A549 (cell line): ENCODE data around the gene SKAP1. TPM values are rescaled to one million over a fixed set of nuclear protein-coding genes. Genes with fewer than 3 reads are reported as not detected.

Experiments used
- ATAC-seq, 2 experiments: fragments of 200-7000 bp in 1 of 2; fragments of >200 bp in 1 of 2; cut with Nextera tagmentation in 1 of 2; cut with Tn5 transposase in 1 of 2; 3 replicates each; pipeline versions ENCODE4 v1.8.0 to v1.9.1; 2018 to 2020; ENCODE audit warnings: mild to moderate bottlenecking in 1 of 2, moderate library complexity in 1 of 2
- CTCF ChIA-PET: fragments of 300-600 bp; sonication (Branson Sonifier 250); formaldehyde crosslinking; extraction: SDS; loops from one replicate; lab custom pipeline; 2021; ENCODE audit warnings: antibody characterized with exemption, inconsistent platforms; lab: Yijun Ruan, JAX
- POLR2A ChIA-PET: fragments of 350-600 bp; formaldehyde crosslinking; extraction: SDS; loops from one replicate; lab custom pipeline; 2021; ENCODE audit warnings: antibody characterized with exemption, inconsistent platforms; lab: Yijun Ruan, JAX
- DNase-seq, 2 experiments: peaks; one replicate each; pipeline versions ENCODE4 v3.0.0 to v3.0.0-alpha.2; 2011 to 2016; ENCODE audit warnings: low read depth in 1 of 2, low spot score in 1 of 2
- FAIRE-seq: peaks from 2 replicates; lab custom pipeline; 2011; peaks lifted over from hg19 to GRCh38; lab: Jason Lieb, UNC
- H3K27ac ChIP-seq, 2 experiments: fragments of >200 bp; sonication (Bioruptor Twin); formaldehyde crosslinking; 3 replicates each; pipeline ENCODE4 v1.5.1; 2016 to 2017
- H3K4me1 ChIP-seq: fragments of >200 bp; sonication (Bioruptor Twin); formaldehyde crosslinking; 3 replicates; pipeline ENCODE4 v1.6.1; 2016
- H3K4me2 ChIP-seq: fragments of >200 bp; sonication (Bioruptor Twin); formaldehyde crosslinking; 3 replicates; pipeline ENCODE4 v1.6.1; 2016
- H3K4me3 ChIP-seq: fragments of >200 bp; sonication (Bioruptor Twin); formaldehyde crosslinking; 3 replicates; pipeline ENCODE4 v1.5.1; 2016
- H3K9me3 ChIP-seq: fragments of >200 bp; sonication (Bioruptor Twin); formaldehyde crosslinking; 3 replicates; pipeline ENCODE4 v1.6.1; 2016
- CHD2 ChIP-seq: fragments of 150-350 bp; IDR thresholded peaks from 2 replicates; pipeline ENCODE4 v1.6.1; 2014; ENCODE audit warnings: low read length; ENCODE audit not compliant: partially characterized antibody
- CHD4 ChIP-seq: fragments of 200-600 bp; sonication (generic); IDR thresholded peaks from 2 replicates; pipeline ENCODE4 v1.6.1; 2016; ENCODE audit warnings: antibody characterized with exemption, mild to moderate bottlenecking, borderline replicate concordance
- EHMT2 ChIP-seq: fragments of 200-600 bp; sonication (generic); IDR thresholded peaks from 2 replicates; pipeline ENCODE4 v1.6.1; 2016; ENCODE audit warnings: antibody characterized with exemption, low read depth, mild to moderate bottlenecking, moderate library complexity
- FOSB ChIP-seq: fragments of 250-450 bp; sonication (Bioruptor Pico); IDR thresholded peaks from 2 replicates; pipeline ENCODE4 v1.5.0; 2020; ENCODE audit warnings: mild to moderate bottlenecking, moderate library complexity
- GATA3 ChIP-seq: IDR thresholded peaks from 2 replicates; pipeline ENCODE4 v1.6.1; 2012; ENCODE audit warnings: borderline replicate concordance
- HMGXB4 ChIP-seq: fragments of 250-450 bp; sonication (Bioruptor Pico); IDR thresholded peaks from 2 replicates; pipeline ENCODE4 v1.5.0; 2021; ENCODE audit warnings: mild to moderate bottlenecking, moderate library complexity, borderline replicate concordance
- HOXA7 ChIP-seq: fragments of 250-450 bp; sonication (Bioruptor Pico); IDR thresholded peaks from 2 replicates; pipeline ENCODE4 v1.5.0; 2020; ENCODE audit warnings: mild to moderate bottlenecking, moderate library complexity
- HOXB13 ChIP-seq: fragments of 250-450 bp; sonication (Bioruptor Pico); IDR thresholded peaks from 2 replicates; pipeline ENCODE4 v1.5.0; 2020; ENCODE audit warnings: low read depth, mild to moderate bottlenecking, moderate library complexity
- MAZ ChIP-seq: fragments of 150-350 bp; IDR thresholded peaks from 2 replicates; pipeline ENCODE4 v1.6.1; 2014; ENCODE audit warnings: antibody characterized with exemption, low read depth, low read length, borderline replicate concordance
- POLR2A ChIP-seq: IDR thresholded peaks from 2 replicates; pipeline ENCODE4 v1.6.1; 2012; ENCODE audit warnings: mild to moderate bottlenecking, low read length
- RARB ChIP-seq: fragments of 250-450 bp; sonication (Bioruptor Pico); IDR thresholded peaks from 2 replicates; pipeline ENCODE4 v1.8.0; 2021; ENCODE audit warnings: mild to moderate bottlenecking, moderate library complexity
- RFX5 ChIP-seq: fragments of 450-650 bp; IDR thresholded peaks from 2 replicates; pipeline ENCODE4 v1.7.1; 2014; ENCODE audit warnings: antibody characterized with exemption, mild to moderate bottlenecking, moderate library complexity
- USF2 ChIP-seq: fragments of 450-650 bp; IDR thresholded peaks from 2 replicates; pipeline ENCODE4 v1.6.1; 2014; ENCODE audit warnings: antibody characterized with exemption
- ZNF302 ChIP-seq: fragments of 250-450 bp; sonication (Bioruptor Pico); IDR thresholded peaks from 2 replicates; pipeline ENCODE4 v1.9.0; 2021; ENCODE audit warnings: inconsistent platforms, mild to moderate bottlenecking, moderate library complexity
- ZSCAN20 ChIP-seq: fragments of 250-450 bp; sonication (Bioruptor Pico); IDR thresholded peaks from 2 replicates; pipeline ENCODE4 v1.8.0; 2022; ENCODE audit warnings: mild to moderate bottlenecking, moderate library complexity
- WGBS: methylation state at CpG from one replicate; pipeline ENCODE4 v1.1.6; 2017; ENCODE audit errors: missing lambda C conversion rate; 5-methylcytosine and 5-hydroxymethylcytosine counted together
- polyA plus RNA-seq, 4 experiments: library from polyadenylated mRNA; depleted of rRNA in 3 of 4; stranded (reverse); fragments of >200 nt; fragmentation: RNase III in 1 of 4; extraction: RNeasy Plus Mini Kit Qiagen cat#74134 plus additional on column Dnase treatment in 1 of 4; gene quantifications; 2 replicates in 3 of 4; 3 replicates in 1 of 4; pipeline ENCODE4 v1.2.3, GENCODE V29; 2011 to 2017
- TF ChIP-seq, protein P1 (sequence below): fragments of 250-450 bp; sonication (Bioruptor Pico); IDR thresholded peaks from 2 replicates; pipeline ENCODE4 v1.5.0; 2020; ENCODE audit warnings: low read depth, mild to moderate bottlenecking, moderate library complexity
- TF ChIP-seq, protein P2 (sequence below): IDR thresholded peaks from 2 replicates; pipeline ENCODE4 v1.6.1; 2012
- TF ChIP-seq, protein P3 (sequence below): fragments of 200-600 bp; sonication (generic); IDR thresholded peaks from 2 replicates; pipeline ENCODE4 v1.6.1; 2016; ENCODE audit warnings: antibody characterized with exemption, mild to moderate bottlenecking, moderate library complexity
- TF ChIP-seq, protein P4 (sequence below): fragments of >200 bp; sonication (Bioruptor Twin); formaldehyde crosslinking; IDR thresholded peaks from 3 replicates; pipeline ENCODE4 v1.5.1; 2016

The SKAP1 gene
- polyA plus RNA-seq, 2 of the 4 experiments (the other 2 are of a cell fraction), result 0.14 to 0.78 TPM

DNA sequence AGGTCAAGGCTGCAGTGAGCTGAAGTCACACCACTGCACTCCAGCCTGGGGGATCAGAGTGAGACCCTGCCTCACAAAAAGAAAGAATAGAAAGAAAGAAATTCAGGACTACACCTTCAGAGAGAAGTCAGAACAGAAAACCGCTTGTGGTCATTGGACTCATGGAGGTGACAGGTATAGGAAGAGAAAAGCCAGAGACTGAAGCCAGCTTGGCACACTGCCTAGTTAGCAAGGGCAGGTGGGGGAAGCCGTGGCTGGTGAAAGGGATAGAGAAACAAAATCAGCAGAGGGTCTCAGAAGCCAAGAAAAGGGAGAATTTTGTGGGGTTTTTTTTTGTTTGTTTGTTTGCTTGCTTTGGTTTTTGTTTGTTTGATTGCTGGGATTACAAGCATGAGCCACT is 32.9 kb upstream of the SKAP1 start:
- POLR2A ChIA-PET, result no interaction called here
- H3K4me1 ChIP-seq, result no peaks in the 10 kb centered on the region
- H3K27ac ChIP-seq, result no peak overlapping the region
- no peak overlapping the region for H3K4me2 ChIP-seq
- ATAC-seq (no peak), FAIRE-seq (no peak), DNase-seq (no peak)
- H3K9me3 ChIP-seq, result no peaks in the 10 kb centered on the region
- H3K4me3 ChIP-seq, result no peak overlapping the region
- CTCF ChIA-PET, result interaction anchor here (1.3 to 2.5 kb wide), 6 partner anchors 8 to 200 kb away, joined by 3 to 13 read pairs (median 4); no protein-coding TSS in a partner anchor
- TF ChIP-seq ZNF302 (no peak), FOSB (CRISPR knock-in tag) (no peak)
- TF ChIP-seq, protein P1, sequence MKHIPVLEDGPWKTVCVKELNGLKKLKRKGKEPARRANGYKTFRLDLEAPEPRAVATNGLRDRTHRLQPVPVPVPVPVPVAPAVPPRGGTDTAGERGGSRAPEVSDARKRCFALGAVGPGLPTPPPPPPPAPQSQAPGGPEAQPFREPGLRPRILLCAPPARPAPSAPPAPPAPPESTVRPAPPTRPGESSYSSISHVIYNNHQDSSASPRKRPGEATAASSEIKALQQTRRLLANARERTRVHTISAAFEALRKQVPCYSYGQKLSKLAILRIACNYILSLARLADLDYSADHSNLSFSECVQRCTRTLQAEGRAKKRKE (CRISPR knock-in tag), result no peak
- TF ChIP-seq, all 56 proteins: peak for 0
- 59% methylated on average over 2 of the region's 2 CpGs for WGBS

DNA sequence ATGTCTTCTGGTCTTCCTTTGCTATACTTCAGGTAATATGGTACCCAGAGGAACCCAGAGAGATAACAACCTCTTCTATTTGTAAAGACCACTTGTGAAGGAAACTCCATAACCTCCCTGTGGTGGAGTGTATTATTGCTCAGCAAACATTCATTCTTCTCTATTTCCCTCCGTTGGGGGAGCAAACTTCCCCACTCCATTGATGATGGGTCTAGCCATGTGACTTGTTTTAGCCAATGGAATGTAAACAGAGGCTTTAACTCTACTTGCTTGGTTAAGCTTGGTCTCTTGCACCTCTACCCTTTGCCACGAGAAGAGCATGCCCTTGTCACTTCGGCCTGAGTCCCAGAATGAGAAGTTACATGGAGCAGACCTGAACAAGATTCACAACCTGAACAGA is 30.0 kb upstream of the SKAP1 start:
- FAIRE-seq, result no peak
- Histone ChIP-seq H3K9me3 (no peaks in the 10 kb centered on the region), H3K4me2 (no peak overlapping the region), H3K4me3 (no peak overlapping the region), H3K27ac (no peak overlapping the region), H3K4me1 (peaks cover 8% of the 10 kb centered on the region; the same call in 2 of the 3 replicates)
- ChIA-PET CTCF (interaction anchor here (0.9 to 7.1 kb wide), 9 partner anchors 14 to 328 kb away, joined by 3 to 85 read pairs (median 3); no protein-coding TSS in a partner anchor), POLR2A (no interaction called here)
- DNase-seq, result no peak
- 54% methylated on average over 3 of the region's 3 CpGs for WGBS
- ATAC-seq, result peak in 1 of 2 experiments; percentile 44; a peak in 3 of 6 replicates
- TF ChIP-seq USF2, result peak; percentile 34; the same call in 1 of the 2 replicates
- TF ChIP-seq, protein P2, sequence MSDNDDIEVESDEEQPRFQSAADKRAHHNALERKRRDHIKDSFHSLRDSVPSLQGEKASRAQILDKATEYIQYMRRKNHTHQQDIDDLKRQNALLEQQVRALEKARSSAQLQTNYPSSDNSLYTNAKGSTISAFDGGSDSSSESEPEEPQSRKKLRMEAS, result no peak

- no peak for FAIRE-seq
These were observed 29.2 kb upstream of the SKAP1 start for GRCh38 chr17:48459070-48459844.

More at GRCh38 chr17:48459070-48459844, 29.2 kb upstream of the SKAP1 start:
- ATAC-seq (no peak), DNase-seq (no peak)
- CTCF ChIA-PET, result interaction anchor here (0.9 to 7.1 kb wide), 13 partner anchors 15 to 328 kb away, joined by 3 to 85 read pairs (median 3); no protein-coding TSS in a partner anchor
- WGBS, result 40% methylated on average over 4 of the region's 4 CpGs
- Histone ChIP-seq H3K4me3 (no peak overlapping the region), H3K9me3 (no peaks in the 10 kb centered on the region), H3K4me2 (no peak overlapping the region), H3K4me1 (peaks cover 8% of the 10 kb centered on the region; the same call in 2 of the 3 replicates), H3K27ac (no peak overlapping the region)
- POLR2A ChIA-PET, result interaction anchor here (1.0 kb wide), 1 partner anchor 96 kb away, joined by 3 read pairs; no protein-coding TSS in a partner anchor
- no peak for TF ChIP-seq POLR2A
- TF ChIP-seq USF2, result no peak
- no peak for TF ChIP-seq HOXB13 (CRISPR knock-in tag)
- no peak for TF ChIP-seq MAZ
- TF ChIP-seq, protein P3, sequence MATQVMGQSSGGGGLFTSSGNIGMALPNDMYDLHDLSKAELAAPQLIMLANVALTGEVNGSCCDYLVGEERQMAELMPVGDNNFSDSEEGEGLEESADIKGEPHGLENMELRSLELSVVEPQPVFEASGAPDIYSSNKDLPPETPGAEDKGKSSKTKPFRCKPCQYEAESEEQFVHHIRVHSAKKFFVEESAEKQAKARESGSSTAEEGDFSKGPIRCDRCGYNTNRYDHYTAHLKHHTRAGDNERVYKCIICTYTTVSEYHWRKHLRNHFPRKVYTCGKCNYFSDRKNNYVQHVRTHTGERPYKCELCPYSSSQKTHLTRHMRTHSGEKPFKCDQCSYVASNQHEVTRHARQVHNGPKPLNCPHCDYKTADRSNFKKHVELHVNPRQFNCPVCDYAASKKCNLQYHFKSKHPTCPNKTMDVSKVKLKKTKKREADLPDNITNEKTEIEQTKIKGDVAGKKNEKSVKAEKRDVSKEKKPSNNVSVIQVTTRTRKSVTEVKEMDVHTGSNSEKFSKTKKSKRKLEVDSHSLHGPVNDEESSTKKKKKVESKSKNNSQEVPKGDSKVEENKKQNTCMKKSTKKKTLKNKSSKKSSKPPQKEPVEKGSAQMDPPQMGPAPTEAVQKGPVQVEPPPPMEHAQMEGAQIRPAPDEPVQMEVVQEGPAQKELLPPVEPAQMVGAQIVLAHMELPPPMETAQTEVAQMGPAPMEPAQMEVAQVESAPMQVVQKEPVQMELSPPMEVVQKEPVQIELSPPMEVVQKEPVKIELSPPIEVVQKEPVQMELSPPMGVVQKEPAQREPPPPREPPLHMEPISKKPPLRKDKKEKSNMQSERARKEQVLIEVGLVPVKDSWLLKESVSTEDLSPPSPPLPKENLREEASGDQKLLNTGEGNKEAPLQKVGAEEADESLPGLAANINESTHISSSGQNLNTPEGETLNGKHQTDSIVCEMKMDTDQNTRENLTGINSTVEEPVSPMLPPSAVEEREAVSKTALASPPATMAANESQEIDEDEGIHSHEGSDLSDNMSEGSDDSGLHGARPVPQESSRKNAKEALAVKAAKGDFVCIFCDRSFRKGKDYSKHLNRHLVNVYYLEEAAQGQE, result no peak
- no peak for TF ChIP-seq CHD2
- TF ChIP-seq CHD4, result no peak
- no peak for TF ChIP-seq HMGXB4 (CRISPR knock-in tag)
- TF ChIP-seq RARB (CRISPR knock-in tag), result no peak
- TF ChIP-seq, protein P4, sequence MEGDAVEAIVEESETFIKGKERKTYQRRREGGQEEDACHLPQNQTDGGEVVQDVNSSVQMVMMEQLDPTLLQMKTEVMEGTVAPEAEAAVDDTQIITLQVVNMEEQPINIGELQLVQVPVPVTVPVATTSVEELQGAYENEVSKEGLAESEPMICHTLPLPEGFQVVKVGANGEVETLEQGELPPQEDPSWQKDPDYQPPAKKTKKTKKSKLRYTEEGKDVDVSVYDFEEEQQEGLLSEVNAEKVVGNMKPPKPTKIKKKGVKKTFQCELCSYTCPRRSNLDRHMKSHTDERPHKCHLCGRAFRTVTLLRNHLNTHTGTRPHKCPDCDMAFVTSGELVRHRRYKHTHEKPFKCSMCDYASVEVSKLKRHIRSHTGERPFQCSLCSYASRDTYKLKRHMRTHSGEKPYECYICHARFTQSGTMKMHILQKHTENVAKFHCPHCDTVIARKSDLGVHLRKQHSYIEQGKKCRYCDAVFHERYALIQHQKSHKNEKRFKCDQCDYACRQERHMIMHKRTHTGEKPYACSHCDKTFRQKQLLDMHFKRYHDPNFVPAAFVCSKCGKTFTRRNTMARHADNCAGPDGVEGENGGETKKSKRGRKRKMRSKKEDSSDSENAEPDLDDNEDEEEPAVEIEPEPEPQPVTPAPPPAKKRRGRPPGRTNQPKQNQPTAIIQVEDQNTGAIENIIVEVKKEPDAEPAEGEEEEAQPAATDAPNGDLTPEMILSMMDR, result no peak
- TF ChIP-seq EHMT2, result no peak
- TF ChIP-seq, protein P2, result no peak
- TF ChIP-seq ZSCAN20 (CRISPR knock-in tag), result no peak
- TF ChIP-seq RFX5, result no peak
- TF ChIP-seq GATA3, result no peak
- TF ChIP-seq HOXA7, result no peak
